ENCODE measurements around the gene PNPLA6. TPM values are rescaled to one million over a fixed set of nuclear protein-coding genes. Genes with fewer than 3 reads are reported as not detected.

Gene PNPLA6
- total RNA-seq, 1 donor from 2014 or later: 129 TPM

DNA sequence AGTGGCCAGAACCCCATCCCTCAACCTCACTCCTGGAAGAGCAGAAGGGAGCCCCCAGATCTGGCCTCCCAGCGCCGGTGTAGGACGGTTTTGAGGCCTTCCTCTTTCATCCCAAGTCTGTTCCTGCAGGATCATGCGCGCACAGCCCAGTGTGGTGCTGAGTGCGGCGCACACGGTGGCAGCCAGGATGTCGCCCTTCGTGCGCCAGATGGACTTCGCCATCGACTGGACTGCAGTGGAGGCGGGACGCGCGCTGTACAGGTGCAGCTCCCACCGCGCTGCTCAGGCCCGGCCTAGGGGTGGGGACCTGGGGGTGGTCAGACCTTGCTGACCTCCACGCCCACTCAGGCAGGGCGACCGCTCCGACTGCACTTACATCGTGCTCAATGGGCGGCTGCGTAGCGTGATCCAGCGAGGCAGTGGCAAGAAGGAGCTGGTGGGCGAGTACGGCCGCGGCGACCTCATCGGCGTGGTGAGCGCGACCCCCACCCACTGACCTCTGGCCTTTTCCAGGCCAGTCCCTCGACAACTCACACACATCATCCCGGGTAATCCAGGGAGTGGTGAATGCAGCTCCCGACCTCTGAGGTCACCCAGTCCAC lies 14.8 kb downstream of the PNPLA6 start:
- TF ChIP-seq, protein P1, sequence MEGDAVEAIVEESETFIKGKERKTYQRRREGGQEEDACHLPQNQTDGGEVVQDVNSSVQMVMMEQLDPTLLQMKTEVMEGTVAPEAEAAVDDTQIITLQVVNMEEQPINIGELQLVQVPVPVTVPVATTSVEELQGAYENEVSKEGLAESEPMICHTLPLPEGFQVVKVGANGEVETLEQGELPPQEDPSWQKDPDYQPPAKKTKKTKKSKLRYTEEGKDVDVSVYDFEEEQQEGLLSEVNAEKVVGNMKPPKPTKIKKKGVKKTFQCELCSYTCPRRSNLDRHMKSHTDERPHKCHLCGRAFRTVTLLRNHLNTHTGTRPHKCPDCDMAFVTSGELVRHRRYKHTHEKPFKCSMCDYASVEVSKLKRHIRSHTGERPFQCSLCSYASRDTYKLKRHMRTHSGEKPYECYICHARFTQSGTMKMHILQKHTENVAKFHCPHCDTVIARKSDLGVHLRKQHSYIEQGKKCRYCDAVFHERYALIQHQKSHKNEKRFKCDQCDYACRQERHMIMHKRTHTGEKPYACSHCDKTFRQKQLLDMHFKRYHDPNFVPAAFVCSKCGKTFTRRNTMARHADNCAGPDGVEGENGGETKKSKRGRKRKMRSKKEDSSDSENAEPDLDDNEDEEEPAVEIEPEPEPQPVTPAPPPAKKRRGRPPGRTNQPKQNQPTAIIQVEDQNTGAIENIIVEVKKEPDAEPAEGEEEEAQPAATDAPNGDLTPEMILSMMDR (IDR thresholded peaks at IDR 0.05; ENCODE audit: unreplicated experiment): no peak
- Mint-ChIP-seq H3K27me3 (ENCODE audit: unreplicated experiment) (peaks cover 1% of the 10 kb centered on the region), H3K36me3 (ENCODE audit: low read depth, unreplicated experiment) (peaks cover 17% of the 10 kb centered on the region), H3K4me3 (ENCODE audit: unreplicated experiment) (peak overlapping the region; percentile 42), H3K4me1 (ENCODE audit: unreplicated experiment) (peaks cover 4% of the 10 kb centered on the region), H3K27ac (ENCODE audit: unreplicated experiment) (no peak overlapping the region), H3K9me3 (ENCODE audit: unreplicated experiment) (no peaks in the 10 kb centered on the region)
- no peak for DNase-seq (ENCODE audit: low spot score)

GRCh38 chr19:7550987-7551761 lies 15.7 kb downstream of the PNPLA6 start:
- TF ChIP-seq, protein P1 (IDR thresholded peaks at IDR 0.05; ENCODE audit: unreplicated experiment): no peak
- H3K4me1 Mint-ChIP-seq (ENCODE audit: unreplicated experiment): peaks cover 4% of the 10 kb centered on the region
- peaks cover 2% of the 10 kb centered on the region for H3K27me3 Mint-ChIP-seq (ENCODE audit: unreplicated experiment)
- peak; percentile 79 for DNase-seq (ENCODE audit: low spot score)
- H3K4me3 Mint-ChIP-seq (ENCODE audit: unreplicated experiment): peak overlapping the region; percentile 77
- no peaks in the 10 kb centered on the region for H3K9me3 Mint-ChIP-seq (ENCODE audit: unreplicated experiment)
- no peak overlapping the region for H3K27ac Mint-ChIP-seq (ENCODE audit: unreplicated experiment)
- H3K36me3 Mint-ChIP-seq (ENCODE audit: low read depth, unreplicated experiment): peaks cover 13% of the 10 kb centered on the region

- TF ChIP-seq, protein P1 (IDR thresholded peaks at IDR 0.05; ENCODE audit: unreplicated experiment): no peak
- H3K4me1 Mint-ChIP-seq (ENCODE audit: unreplicated experiment): peaks cover 4% of the 10 kb centered on the region
Measured at GRCh38 chr19:7552781-7553180, 17.3 kb downstream of the PNPLA6 start.

GRCh38 chr19:7554565-7554964 lies 19.0 kb downstream of the PNPLA6 start:
- no peaks in the 10 kb centered on the region for H3K9me3 Mint-ChIP-seq (ENCODE audit: unreplicated experiment)
- TF ChIP-seq, protein P1 (IDR thresholded peaks at IDR 0.05; ENCODE audit: unreplicated experiment): no peak
- H3K27ac Mint-ChIP-seq (ENCODE audit: unreplicated experiment): no peak overlapping the region
- H3K36me3 Mint-ChIP-seq (ENCODE audit: low read depth, unreplicated experiment): peaks cover 29% of the 10 kb centered on the region
- DNase-seq (ENCODE audit: low spot score): no peak
- no peak overlapping the region for H3K4me3 Mint-ChIP-seq (ENCODE audit: unreplicated experiment)
- peaks cover 4% of the 10 kb centered on the region for H3K4me1 Mint-ChIP-seq (ENCODE audit: unreplicated experiment)
- peaks cover 4% of the 10 kb centered on the region for H3K27me3 Mint-ChIP-seq (ENCODE audit: unreplicated experiment)

More at GRCh38 chr19:7552781-7553180, 17.3 kb downstream of the PNPLA6 start:
- DNase-seq (ENCODE audit: low spot score): no peak
- Mint-ChIP-seq H3K27ac (ENCODE audit: unreplicated experiment) (no peak overlapping the region), H3K36me3 (ENCODE audit: low read depth, unreplicated experiment) (peaks cover 15% of the 10 kb centered on the region), H3K9me3 (ENCODE audit: unreplicated experiment) (no peaks in the 10 kb centered on the region), H3K27me3 (ENCODE audit: unreplicated experiment) (peaks cover 4% of the 10 kb centered on the region), H3K4me3 (ENCODE audit: unreplicated experiment) (no peak overlapping the region)

Data from endothelial cell (in vitro differentiated cells).